ENCODE measurements around the gene DKK2. TPM values are rescaled to one million over a fixed set of nuclear protein-coding genes. Genes with fewer than 3 reads are reported as not detected.

Gene DKK2
- total RNA-seq, 1 experiment from 2014 or later: 0.11 TPM

DNA sequence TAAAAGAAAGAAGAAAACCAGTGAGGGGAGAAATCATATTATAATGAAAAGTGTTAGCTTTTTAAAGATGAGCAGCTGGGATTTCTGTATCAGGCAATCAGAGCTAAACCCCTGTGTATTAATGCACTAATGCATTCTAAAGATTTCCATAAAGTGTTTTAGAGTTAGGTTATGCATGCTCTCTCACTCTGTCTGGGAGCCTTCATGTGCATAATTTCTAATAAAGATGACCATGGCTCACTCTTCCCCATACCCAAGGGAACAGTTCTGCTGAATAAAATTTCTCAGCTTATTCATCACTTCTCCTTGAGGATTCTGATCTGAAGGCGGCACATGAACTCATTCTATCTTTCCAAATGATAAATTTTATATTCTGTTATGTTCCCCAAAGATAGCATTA is 129.4 kb downstream of the DKK2 start:
- H3K4me1 ChIP-seq (ENCODE audit: insufficient read depth, low read length): no peaks in the 10 kb centered on the region
- H3K4me3 Mint-ChIP-seq: no peak overlapping the region
- H3K18ac ChIP-seq (ENCODE audit: insufficient read length, low read depth, low read length): no peak overlapping the region
- no peak overlapping the region for H3T11ph ChIP-seq (ENCODE audit: low read length)
- H2BK120ac ChIP-seq (ENCODE audit: low read depth, low read length, poor library complexity, severe bottlenecking): no peak overlapping the region
- H3K27ac Mint-ChIP-seq: no peak overlapping the region
- H2AK5ac ChIP-seq (ENCODE audit: insufficient read length, low read length): no peak overlapping the region
- no peaks in the 10 kb centered on the region for H3K23me2 ChIP-seq (ENCODE audit: insufficient read length, low read depth, low read length, poor library complexity, severe bottlenecking)
- no peaks in the 10 kb centered on the region for H3K9me3 Mint-ChIP-seq
- no peaks in the 10 kb centered on the region; the same call in none of the 2 replicates for H3K27me3 Mint-ChIP-seq (ENCODE audit: low read depth)
- H3K56ac ChIP-seq (ENCODE audit: insufficient read length, low read depth, low read length): no peak overlapping the region
- H3K4me2 ChIP-seq (ENCODE audit: insufficient read depth, insufficient read length, low read length): no peak overlapping the region
- TF ChIP-seq, protein P1, sequence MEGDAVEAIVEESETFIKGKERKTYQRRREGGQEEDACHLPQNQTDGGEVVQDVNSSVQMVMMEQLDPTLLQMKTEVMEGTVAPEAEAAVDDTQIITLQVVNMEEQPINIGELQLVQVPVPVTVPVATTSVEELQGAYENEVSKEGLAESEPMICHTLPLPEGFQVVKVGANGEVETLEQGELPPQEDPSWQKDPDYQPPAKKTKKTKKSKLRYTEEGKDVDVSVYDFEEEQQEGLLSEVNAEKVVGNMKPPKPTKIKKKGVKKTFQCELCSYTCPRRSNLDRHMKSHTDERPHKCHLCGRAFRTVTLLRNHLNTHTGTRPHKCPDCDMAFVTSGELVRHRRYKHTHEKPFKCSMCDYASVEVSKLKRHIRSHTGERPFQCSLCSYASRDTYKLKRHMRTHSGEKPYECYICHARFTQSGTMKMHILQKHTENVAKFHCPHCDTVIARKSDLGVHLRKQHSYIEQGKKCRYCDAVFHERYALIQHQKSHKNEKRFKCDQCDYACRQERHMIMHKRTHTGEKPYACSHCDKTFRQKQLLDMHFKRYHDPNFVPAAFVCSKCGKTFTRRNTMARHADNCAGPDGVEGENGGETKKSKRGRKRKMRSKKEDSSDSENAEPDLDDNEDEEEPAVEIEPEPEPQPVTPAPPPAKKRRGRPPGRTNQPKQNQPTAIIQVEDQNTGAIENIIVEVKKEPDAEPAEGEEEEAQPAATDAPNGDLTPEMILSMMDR (conservative IDR thresholded peaks at IDR 0.05): no peak
- no peaks in the 10 kb centered on the region for H3K79me1 ChIP-seq (ENCODE audit: insufficient read depth, low read depth, low read length, poor library complexity, severe bottlenecking)
- no peak overlapping the region for H2BK15ac ChIP-seq (ENCODE audit: low read depth, low read length)
- H3K27ac ChIP-seq (ENCODE audit: insufficient read length, low read depth, low read length): no peak overlapping the region
- no CpG with 5 or more reads among the region's 1 CpG for WGBS (ENCODE audit: extremely low coverage, insufficient read length, low lambda C conversion rate)
- H3K14ac ChIP-seq (ENCODE audit: insufficient read depth, low read length): no peak overlapping the region
- no peaks in the 10 kb centered on the region for H4K20me1 ChIP-seq (ENCODE audit: control insufficient read depth, insufficient read depth, insufficient read length)
- no peak overlapping the region for H3K4ac ChIP-seq (ENCODE audit: low read depth, low read length)
- no peak overlapping the region for H4K91ac ChIP-seq (ENCODE audit: insufficient read length, low read depth, low read length)
- H3K79me2 ChIP-seq (ENCODE audit: insufficient read depth, low read length): no peaks in the 10 kb centered on the region
- H2BK12ac ChIP-seq (ENCODE audit: insufficient read length, low read depth, low read length): no peak overlapping the region
- no peaks in the 10 kb centered on the region for H3K36me3 Mint-ChIP-seq (ENCODE audit: insufficient read depth in 1 of 3, low read depth in 3 of 3)
- H2BK20ac ChIP-seq (ENCODE audit: low read depth, low read length, poor library complexity, severe bottlenecking): no peak overlapping the region
- H3K27me3 ChIP-seq (ENCODE audit: insufficient read depth, low read length): no peaks in the 10 kb centered on the region
- DNase-seq: no peak
- no peak overlapping the region for H2BK5ac ChIP-seq (ENCODE audit: insufficient read length, low read length)
- H3K9me3 ChIP-seq (ENCODE audit: control insufficient read depth, low read depth, low read length): no peaks in the 10 kb centered on the region
- no peak overlapping the region for H4K8ac ChIP-seq (replicated peaks; ENCODE audit: insufficient read length, low read depth, low read length)
- no peak overlapping the region for H2AFZ ChIP-seq (ENCODE audit: low read length)
- no peak overlapping the region for H3K9ac ChIP-seq (ENCODE audit: extremely low read depth, insufficient read length, low read length)
- no peak overlapping the region for H4K5ac ChIP-seq (ENCODE audit: insufficient read length, low read depth, low read length)
- no peak overlapping the region for H3K23ac ChIP-seq (ENCODE audit: insufficient read length, low read depth, low read length)
- H3K4me1 Mint-ChIP-seq: no peaks in the 10 kb centered on the region
